ENCODE data around the gene FRK.
"Not testable (repeated sequence)": the region's sequence is repeated elsewhere in the genome, so short reads cannot be mapped to it uniquely, and the experiment has no call there.

Gene FRK

DNA sequence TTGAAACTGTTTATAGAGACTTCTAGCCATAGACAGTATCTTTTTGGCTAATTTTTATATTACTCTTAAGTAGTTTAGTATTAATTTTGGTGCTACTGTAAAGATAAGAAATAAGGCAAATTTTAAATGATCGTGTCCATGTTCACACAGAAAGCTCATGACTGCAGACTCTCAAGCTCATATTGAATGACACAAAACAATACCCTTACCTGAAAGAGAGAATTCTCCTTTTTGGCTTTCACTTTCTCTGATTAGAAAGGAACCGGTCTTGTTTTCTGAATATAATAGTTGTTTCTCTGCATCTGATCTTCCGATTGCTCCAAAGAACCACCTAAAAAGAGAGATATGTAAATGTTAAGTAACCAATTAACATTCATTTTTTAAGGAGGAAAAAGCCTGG, 57.0 kb downstream of the FRK start:
- no peak for DNase-seq

DNA sequence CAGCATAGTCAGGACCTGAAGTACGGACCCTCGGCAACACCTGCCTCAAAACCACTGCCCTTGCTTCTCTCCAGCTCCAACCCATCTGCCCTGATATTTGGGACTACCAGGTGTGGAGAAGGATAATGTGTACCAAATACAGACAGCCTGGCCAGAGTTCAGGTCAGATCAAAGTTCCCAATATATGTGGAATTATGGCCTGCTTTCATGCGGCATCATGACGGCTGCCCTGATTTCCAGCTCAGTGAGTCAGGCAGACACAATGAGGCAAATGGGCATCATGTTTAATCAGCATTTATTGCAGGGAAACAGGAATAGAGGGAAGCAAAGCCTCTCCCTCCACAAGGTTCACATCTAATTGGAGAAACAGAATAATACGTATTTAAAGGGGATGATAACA, 57.9 kb downstream of the FRK start:
- no peak for DNase-seq

DNA sequence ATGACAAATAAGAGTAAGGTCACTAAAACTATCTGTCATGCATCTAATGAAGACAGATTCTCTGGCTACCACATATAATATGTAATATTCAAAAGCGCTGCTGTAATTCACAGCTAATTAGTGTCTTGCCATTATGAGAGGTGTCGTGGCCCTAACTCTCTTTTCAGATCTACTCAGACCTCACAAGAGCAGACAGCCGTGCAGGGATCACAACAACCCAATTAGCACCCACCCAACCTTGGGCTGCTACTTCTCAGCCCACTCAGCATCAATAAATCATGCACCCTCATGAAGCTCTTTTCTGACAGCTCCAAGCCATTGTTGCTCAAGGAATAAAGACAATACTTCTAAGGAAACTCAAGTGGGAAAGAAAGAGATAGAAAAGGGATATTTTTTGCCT, 61.5 kb downstream of the FRK start:
- no peak for DNase-seq

DNA sequence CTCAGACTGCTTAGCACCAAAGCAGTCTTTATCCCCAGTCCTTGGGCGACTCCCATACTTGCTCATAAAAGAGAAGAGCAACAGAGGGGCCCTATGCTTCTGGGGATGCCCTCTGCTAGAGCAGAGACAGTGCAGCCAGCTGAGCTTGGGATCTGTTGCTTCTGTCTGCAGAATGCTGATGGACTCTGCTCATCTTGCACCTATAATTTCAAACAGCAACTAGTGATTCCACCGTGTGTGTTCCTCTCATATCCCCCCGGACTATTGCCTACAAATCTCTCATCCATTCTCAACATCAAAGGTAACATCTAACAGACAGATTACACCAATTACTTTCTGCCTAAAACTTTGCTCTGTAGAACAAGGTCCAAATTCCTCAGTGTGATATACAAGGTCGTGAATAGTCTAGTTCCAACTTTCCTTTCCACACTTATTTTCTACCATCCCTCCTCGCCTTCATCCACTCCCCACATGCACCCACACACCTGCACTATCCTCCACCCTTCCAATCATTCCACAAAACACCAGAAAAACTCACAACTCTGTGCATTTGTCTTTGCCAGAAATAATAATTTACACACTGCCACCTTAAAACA, 62.6 kb downstream of the FRK start:
- DNase-seq, result no peak

DNA sequence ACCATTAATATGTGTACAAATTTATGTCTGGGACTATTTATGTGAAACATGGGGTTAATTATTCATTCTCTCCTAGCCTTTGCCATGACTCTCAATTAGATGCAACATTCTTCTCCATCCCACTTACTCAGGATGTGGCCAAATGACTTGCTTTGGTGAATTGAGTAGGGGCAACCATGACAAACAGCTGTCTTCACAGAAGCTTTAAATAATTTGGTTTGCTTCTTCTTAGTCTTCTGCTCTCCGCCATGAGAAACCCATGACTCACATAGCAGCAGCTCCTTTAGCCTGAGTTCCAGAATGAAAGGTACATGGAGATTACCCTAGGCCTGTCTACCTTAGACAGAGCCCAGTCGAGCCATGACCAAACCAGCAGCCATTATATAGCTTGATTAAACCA, 74.7 kb downstream of the FRK start:
- DNase-seq, result no peak

DNA sequence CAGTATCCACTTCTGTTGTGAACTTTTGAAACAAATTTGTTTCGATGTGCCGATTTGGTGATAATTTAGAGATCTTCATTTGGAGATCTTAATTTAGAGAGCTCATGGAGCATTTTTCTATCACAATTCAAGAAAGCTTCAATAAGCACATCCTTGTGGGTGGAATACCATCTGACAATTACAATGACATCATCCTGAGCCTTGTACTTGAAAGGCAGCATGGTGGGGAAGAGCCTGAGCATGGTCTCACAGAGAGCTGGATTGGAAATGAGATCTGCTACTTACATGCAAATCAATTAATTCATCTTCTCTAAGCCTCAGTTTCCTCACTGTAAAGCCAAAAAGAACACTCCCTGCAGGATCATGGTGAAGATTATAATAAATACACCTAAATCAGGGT, 75.9 kb downstream of the FRK start:
- no peak for DNase-seq

DNA sequence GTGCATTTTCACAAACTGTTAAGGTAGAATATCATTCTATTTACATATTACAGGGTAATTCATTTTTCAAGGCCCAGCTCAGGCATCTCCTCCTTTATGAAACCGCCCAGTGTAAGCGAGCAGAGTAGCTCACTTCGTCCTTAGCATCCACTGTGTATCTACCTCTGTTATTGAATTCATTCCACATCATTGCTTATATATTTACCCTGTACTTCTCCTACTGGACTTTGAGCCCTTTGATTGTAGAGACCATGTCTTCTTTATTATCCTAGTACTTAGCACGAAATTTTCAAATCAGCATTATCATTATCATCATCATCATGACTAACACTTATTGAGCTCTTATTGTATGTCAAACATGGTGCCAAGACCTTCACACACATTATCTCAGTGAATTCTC, 76.7 kb downstream of the FRK start:
- no peak for DNase-seq

DNA sequence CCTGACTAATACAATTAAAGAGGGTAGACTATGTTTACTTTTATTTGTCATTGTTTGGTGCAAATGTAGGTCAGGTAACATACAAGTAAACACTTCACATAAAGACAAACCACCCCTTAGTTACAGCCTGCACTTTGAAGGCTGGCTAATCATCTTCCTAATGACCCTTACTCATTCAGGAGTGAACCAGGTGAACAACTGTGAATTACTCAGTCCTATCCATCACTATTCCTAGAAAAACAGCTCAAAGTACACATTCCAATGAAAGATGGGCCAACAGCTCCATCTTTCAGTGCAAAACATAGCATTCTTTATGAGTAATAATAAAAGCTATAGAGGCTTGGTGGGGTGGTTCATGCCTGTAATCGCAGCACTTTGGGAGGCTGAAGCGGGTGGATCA, 78.2 kb downstream of the FRK start:
- no peak for DNase-seq

DNA sequence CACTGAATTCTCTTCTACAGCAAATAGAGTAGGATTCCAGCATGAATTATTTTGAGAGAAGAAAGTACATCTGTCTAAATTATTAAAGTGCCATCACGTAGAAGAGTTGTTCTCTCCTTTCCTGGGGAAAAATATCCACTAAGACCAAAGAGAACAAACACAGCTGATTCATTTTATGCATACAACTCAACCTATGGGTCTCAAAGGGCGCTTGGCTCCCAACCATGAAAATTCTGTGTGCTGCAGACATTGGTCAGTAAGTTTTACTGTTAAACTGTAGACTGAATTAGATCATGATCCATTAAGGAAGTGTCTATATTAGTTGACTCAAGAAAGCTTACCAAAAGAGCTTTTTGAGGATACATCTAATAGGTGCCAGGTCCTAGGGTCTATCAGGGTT, 83.5 kb downstream of the FRK start:
- DNase-seq, result no peak

DNA sequence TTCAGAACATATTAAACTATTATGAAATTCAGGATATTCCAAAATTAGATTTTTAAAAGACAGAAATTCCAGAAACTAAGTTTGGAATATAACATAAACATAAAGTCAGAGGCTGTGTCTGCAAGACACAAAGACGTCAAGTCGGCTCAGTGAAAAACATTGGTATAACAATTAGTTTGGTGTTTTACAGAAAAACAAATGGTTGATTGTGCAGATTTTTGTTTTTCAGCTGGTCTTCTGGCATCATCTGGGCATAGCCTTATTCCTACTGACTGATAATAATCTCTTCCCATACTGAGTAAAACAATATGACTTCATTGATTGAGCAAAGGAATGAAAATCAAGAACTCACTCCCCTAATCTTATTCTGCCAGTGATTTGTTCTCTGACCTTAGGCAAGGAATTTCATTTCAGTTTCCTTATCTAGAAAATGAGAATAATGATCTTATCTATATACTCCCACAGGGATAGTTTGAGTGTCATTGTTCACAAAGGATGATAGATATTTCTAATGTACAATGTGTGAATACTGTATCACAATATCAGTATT, 84.3 kb downstream of the FRK start:
- no peak for DNase-seq

DNA sequence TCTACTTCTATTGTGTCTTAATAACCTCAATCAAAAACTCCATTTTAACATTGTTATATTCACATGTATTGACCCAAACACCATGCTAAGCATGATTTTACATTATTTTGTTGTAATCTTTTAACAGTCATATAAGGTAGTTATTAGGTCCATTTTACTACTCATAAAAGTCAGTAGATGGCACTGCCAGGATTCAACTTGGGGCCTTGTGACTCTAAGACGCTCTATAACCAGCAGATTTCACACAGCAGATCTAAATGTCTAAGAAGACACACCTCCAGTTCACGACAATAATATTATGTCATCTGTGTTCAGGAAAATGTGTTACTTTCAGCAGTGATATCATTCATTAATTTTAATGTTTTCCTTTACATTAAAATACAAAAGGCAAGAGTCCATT, 88.0 kb downstream of the FRK start:
- no peak for DNase-seq

DNA sequence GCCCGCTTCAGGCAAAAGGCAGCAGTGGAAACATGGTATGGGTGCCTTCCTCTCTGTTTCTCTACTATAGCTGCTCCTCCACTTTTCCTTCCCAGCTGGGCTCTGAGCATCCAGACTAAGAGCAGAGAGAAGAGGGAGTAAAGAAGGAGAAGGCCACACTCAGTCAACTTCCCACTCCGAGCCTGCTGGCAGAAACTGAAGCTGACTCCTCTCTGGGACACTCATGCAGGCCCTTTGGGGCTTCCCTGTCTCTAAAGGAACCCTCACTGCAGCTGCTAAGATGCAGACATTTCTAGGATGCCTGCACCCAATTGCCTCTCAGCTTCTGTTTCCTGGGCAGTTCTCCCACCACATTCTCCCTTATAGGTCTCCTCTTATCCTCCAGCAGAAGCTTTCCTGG, 88.9 kb downstream of the FRK start:
- no peak for DNase-seq

DNA sequence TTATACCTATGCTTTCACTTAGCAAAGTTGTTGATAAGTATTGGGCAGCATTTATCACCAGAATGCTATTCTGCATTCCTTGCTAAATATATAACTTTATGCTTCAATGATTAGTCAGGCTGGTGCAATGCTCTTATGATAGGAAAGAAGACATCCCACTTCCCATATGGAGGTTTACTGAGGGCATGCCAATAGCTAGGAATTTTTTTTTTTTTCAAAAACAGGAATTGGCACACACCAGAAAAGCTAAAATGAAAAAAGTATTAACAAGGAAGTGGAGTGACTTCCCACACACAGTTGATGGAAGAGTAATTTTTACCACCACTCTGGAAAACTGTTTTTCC, 90.8 kb downstream of the FRK start:
- DNase-seq, result no peak

DNA sequence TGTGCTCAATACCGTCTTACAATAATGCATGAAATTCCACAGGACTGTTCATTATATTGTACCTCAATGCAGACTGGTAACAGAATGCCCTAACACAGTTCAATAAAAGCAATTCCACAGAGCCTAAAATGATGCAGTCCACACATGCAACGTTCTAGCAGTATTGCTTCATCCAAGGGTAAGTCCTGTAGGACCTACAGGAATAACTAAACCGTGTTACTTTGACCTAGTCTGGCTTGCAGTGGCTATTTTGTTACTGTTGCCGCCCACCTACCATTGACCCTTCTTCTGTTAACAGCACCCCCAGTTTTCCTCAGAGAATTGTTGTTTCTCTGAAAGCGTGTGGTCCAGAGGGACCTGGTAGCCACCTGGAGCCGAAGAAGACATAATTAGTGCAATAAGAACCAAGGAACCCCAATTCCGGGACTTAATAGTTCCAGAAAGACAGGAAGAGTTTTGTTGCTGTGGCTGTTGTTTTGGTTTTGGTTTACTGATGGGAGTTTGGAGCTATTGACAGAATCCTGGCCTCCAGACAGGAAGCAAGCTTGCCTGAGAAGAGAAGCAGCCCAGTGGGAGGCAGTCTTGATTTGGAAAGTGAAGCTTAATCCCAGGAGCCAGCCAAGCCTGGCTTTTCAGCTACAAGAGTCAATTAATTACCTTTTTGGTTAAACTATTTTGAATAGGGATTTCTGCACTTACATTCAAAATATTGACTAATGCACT, 91.3 kb downstream of the FRK start:
- DNase-seq, result no peak

DNA sequence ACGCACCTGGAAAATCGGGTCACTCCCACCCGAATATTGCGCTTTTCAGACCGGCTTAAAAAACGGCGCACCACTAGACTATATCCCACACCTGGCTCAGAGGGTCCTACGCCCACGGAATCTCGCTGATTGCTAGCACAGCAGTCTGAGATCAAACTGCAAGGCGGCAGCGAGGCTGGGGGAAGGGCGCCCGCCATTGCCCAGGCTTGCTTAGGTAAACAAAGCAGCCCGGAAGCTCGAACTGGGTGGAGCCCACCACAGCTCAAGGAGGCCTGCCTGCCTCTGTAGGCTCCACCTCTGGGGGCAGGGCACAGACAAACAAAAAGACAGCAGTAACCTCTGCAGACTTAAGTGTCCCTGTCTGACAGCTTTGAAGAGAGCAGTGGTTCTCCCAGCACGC, 100.4 kb downstream of the FRK start:
- not testable (repeated sequence) for DNase-seq

DNA sequence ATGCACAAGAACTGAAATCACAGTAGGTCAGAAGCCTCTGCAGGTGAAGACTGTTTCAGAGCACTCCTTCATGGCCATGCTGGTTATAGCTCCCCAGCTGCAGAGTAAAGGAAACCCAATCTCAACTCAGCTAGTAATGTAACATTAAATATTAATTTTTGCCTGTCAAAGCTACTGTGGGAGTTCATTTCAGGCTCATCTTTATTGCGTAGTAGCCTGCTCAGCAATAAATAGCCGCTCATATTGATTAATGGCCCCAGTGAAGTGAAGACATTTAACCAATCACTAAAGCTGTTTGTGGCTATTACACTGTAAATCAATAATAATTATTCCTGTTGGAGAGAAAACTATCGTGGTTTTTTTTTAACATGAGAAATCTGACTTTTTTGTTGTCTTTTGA, 101.7 kb downstream of the FRK start:
- DNase-seq, result no peak

DNA sequence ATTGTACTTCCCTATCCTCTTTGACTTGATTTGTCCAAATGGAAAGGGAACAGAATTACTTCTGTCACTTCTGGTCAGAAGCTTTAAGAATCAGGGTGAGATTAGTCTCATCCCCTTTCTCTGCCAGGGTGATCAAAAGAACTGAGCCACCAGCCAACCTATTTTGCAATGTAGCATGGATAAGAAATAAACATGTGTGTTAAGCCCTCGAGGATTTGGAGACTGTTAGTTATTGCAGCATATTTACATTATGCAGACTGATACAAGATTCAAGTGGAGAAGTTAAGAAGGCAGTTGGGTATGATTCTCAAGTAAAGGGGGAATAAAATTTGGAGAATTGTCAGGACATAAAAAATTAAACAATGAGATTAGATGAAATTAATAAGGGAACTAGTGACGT, 106.0 kb downstream of the FRK start:
- no peak for DNase-seq

DNA sequence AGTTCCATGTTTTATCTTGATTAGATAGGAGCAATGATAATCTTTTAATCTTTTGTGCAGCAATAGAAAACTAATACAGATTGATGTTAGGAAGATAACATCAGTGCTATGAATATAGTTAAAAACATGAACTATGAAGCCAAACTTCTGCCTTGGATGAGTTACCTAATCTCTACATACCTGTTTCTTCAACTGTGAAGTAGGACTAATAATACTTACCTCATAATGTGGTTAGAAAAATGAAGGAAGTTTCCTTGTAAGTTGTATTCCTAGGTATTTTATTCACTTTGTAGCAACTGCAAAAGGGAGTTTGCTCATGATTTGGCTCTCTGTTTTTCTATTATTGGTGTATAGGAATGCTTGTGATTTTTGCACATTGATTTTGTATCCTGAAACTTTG, 111.9 kb downstream of the FRK start:
- no peak for DNase-seq

DNA sequence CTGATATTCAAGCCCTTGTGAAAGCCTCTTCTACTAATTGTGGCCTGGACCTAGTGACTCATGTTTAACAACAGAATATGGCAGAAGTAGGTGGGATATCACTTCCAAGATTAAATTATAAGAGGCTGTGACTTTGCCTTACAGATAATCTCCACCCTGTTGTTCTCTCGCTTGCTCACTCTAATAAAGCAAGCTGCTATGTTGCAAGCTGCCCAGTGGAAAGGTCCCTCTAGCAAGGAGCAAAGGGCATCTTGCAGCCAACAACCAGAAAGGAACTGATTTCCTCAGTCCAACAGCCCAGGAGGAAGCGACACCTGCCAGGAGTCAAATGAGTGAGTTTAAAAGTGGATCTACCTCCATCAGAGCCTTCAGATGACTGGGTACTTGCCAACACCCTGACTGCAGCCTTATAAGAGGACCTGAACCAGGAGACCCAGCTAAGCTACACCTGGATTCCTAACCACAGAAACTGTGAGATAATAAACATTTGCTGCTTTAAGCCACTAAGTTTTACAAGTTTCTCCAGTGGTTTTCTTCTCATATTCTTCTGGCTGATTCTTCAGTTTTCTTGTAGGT, 112.6 kb downstream of the FRK start:
- no peak for DNase-seq

DNA sequence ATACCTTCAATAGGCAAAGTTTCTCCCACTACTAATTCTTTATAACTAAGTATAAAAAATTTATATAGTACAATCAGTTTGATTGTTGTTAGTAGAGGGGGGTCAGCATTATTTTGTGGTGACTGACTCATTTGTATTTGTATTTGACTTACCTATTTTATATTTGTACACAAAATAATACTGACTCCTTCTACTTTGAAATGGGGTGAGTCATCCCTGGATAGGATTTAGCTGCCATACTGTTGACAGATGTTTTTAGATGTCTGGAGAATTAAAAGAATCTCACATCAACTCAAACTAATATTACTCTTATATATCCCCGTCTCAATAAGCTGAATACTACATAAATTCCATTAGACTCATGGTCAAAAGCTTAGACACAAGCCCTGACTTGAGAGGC, 114.9 kb downstream of the FRK start:
- no peak for DNase-seq

DNA sequence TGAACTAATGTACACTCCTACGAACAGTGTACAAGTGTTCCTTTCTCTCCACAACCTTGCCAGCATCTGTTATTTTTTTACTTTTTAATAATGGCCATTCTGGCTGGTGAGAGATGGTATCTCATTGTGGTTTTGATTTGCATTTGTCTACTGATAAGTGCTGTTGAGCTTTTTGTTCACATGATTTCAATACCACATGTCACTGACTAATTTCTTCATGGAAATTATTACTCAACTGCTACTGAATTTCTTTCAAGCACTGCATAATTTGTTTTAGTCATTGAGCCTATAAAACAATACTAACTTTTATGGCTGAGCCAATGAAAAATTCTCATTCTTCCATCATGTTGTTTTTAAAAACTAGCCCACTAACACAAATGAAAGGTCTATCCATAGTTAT, 115.4 kb downstream of the FRK start:
- DNase-seq, result no peak

DNA sequence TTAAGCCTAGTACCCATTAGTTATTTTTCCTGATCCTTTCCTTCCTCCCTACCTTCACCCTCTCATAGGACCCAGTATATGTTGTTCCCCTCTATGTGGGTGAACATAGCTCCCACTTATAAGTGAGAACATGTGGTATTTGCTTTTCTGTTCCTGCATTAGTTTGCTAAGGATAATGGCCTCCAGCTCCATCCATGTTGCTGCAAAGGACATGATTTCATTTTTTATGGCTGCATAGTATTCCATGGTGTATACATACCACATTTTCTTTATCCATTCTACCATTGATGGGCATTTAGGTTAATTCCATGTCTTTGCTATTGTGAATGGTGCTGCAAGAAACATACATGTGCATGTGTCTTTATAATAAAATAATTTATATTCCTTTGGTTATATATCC, 115.9 kb downstream of the FRK start:
- DNase-seq, result not testable (repeated sequence)

DNA sequence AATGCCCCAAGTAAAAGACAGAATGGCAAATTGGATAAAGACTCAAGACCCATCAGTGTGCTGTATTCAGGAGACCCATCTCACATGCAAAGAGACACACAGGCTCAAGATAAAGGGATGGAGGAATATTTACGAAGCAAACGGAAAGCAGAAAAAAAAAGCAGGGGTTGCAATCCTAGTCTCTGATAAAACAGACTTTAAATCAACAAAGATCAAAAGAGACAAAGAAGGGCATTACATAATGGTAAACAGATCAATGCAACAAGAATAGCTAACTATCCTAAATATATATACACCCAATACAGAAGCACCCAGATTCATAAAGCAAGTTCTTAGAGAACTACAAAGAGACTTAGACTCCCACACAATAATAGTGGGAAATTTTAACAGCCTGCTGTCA, 123.2 kb downstream of the FRK start:
- DNase-seq, result not testable (repeated sequence)

DNA sequence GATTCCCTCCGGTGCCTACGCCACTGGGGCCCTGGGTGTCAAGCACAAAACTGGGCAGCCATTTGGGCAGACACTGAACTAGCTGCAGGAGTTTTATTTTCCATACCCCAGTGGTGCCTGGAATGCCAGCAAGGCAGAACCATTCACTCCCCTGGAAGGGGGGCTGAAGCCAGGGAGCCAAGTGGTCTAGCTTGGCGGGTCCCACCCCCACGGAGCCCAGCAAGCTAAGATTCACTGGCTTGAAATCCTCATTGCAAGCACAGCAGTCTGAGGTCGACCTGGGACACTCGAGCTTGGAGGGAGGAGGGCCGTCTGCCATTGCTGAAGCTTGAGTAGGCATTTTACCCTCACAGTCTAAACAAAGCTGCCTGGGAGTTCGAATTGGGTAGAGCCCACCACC, 125.3 kb downstream of the FRK start:
- DNase-seq, result no peak

DNA sequence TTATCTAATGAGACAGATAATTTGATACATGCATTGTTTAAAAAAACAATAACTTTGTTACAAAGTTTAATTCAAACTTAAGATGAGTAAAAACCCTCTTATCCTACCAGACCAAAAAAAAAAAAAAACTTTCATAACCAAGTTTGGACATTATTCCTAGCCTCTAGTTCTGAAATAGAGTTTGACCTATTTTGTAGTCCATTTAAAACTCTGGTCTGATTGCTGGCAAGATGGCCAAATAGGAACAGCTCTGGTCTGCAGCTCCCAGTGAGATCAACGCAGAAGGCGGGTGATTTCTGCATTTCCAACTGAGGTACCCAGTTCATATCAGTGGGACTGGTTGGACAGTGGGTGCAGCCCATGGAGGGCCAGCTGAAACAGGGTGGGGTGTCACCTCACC, 125.9 kb downstream of the FRK start:
- DNase-seq, result no peak
